ENCODE data around the gene FOXB2.
"Not testable (repeated sequence)": the region's sequence is repeated elsewhere in the genome, so short reads cannot be mapped to it uniquely, and the experiment has no call there.

Gene FOXB2

DNA sequence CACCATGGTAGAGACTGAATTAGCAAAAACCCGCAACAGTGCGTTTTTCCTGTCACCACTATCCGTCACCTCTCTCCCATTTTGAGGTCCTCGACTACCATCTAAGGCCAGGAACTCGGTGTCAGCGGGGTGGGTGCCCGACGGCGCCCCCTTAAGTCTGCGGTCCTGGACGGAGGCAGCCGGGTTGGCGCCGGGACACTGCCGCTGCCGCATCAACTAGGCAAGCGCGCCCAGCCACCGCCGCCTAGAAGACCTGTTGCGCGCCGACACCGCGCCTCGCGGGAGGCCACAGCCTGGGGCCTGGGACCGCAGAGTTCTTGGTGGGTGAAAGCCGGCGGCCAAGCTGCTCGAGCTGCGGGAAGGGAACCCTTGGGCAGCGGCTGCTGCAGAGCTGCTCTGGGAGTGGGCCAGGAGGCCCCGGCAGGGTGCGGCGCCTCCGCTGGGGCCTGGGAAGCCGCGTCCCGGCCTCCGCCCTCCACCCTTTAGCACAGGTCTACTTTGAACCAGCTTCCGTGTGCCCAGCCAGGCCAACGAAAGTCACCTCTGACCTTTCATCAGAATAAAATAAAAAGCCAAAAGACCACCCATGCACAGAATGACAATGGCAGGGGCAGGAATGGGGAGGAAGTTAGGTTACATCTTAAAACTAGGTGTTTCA, 3.5 kb downstream of the FOXB2 start:
- WGBS (ENCODE audit: insufficient coverage, insufficient read length) = no CpG with 5 or more reads among the region's 43 CpGs
- H3K27me3 ChIP-seq (ENCODE audit: control insufficient read depth, insufficient read depth, low read length) = peaks cover 47% of the 10 kb centered on the region

GRCh38 chr9:77023726-77024125, 4.3 kb downstream of the FOXB2 start:
- no CpG with 5 or more reads among the region's 10 CpGs for WGBS (ENCODE audit: insufficient coverage, insufficient read length)
- peaks cover 40% of the 10 kb centered on the region for H3K27me3 ChIP-seq (ENCODE audit: control insufficient read depth, insufficient read depth, low read length)
- H3K4me1 ChIP-seq (ENCODE audit: control insufficient read depth, insufficient read depth, low read length) = no peaks in the 10 kb centered on the region; the same call in 1 of the 2 replicates
- no peaks in the 10 kb centered on the region for H3K9me3 ChIP-seq (ENCODE audit: control insufficient read depth, insufficient read depth, low read length)
- H3K4me3 ChIP-seq (ENCODE audit: low read length) = no peak overlapping the region
- no peak for DNase-seq (ENCODE audit: low read depth, low spot score)
- no peaks in the 10 kb centered on the region for H3K36me3 ChIP-seq (ENCODE audit: control insufficient read depth, insufficient read depth, low read length)
- H3K27ac ChIP-seq (ENCODE audit: low read length) = no peak overlapping the region

More for the DNA sequence above, 3.5 kb downstream of the FOXB2 start:
- no peak for DNase-seq (ENCODE audit: low read depth, low spot score)
- peak overlapping the region; percentile 13; the same call in 1 of the 2 replicates for H3K4me3 ChIP-seq (ENCODE audit: low read length)
- no peak overlapping the region for H3K27ac ChIP-seq (ENCODE audit: low read length)
- H3K4me1 ChIP-seq (ENCODE audit: control insufficient read depth, insufficient read depth, low read length) = no peaks in the 10 kb centered on the region; the same call in 1 of the 2 replicates
- H3K9me3 ChIP-seq (ENCODE audit: control insufficient read depth, insufficient read depth, low read length) = no peaks in the 10 kb centered on the region
- no peaks in the 10 kb centered on the region for H3K36me3 ChIP-seq (ENCODE audit: control insufficient read depth, insufficient read depth, low read length)

GRCh38 chr9:77024776-77025545, 5.5 kb downstream of the FOXB2 start:
- DNase-seq (ENCODE audit: low read depth, low spot score) = no peak
- H3K36me3 ChIP-seq (ENCODE audit: control insufficient read depth, insufficient read depth, low read length) = no peaks in the 10 kb centered on the region

DNA sequence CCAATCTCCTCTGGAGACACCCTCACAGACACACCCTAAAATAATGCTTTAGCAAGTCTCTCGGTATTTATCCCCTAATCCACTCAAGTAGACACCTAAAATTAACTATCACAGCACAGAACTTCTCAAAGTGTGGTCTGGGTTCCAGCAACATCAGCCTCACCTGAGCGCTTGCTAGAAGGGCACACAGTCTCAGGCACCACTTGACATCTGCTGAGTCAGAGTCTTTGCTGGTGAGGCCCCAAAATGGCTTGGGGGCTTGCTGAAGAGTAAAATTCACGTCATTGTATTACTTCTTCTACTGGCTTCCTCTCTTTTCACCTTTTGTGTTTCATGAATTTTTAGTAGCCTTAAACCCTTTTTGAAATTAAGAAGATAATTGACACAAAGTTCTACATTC, 9.0 kb downstream of the FOXB2 start:
- Histone ChIP-seq H3K36me3 (ENCODE audit: control insufficient read depth, insufficient read depth, low read length) (no peaks in the 10 kb centered on the region), H3K27me3 (ENCODE audit: control insufficient read depth, insufficient read depth, low read length) (peaks cover 3% of the 10 kb centered on the region; the same call in 1 of the 2 replicates), H3K27ac (ENCODE audit: low read length) (no peak overlapping the region), H3K4me1 (ENCODE audit: control insufficient read depth, insufficient read depth, low read length) (no peaks in the 10 kb centered on the region), H3K9me3 (ENCODE audit: control insufficient read depth, insufficient read depth, low read length) (no peaks in the 10 kb centered on the region), H3K4me3 (ENCODE audit: low read length) (no peak overlapping the region)
- DNase-seq (ENCODE audit: low read depth, low spot score) = no peak
- no CpG with 5 or more reads among the region's 3 CpGs for WGBS (ENCODE audit: insufficient coverage, insufficient read length)

More at GRCh38 chr9:77024776-77025545, 5.5 kb downstream of the FOXB2 start:
- H3K4me1 ChIP-seq (ENCODE audit: control insufficient read depth, insufficient read depth, low read length) = no peaks in the 10 kb centered on the region; the same call in 1 of the 2 replicates
- WGBS (ENCODE audit: insufficient coverage, insufficient read length) = no CpG with 5 or more reads among the region's 3 CpGs
- H3K9me3 ChIP-seq (ENCODE audit: control insufficient read depth, insufficient read depth, low read length) = no peaks in the 10 kb centered on the region
- H3K4me3 ChIP-seq (ENCODE audit: low read length) = no peak overlapping the region
- H3K27me3 ChIP-seq (ENCODE audit: control insufficient read depth, insufficient read depth, low read length) = peaks cover 28% of the 10 kb centered on the region
- no peak overlapping the region for H3K27ac ChIP-seq (ENCODE audit: low read length)

GRCh38 chr9:77030045-77030444, 10.6 kb downstream of the FOXB2 start:
- Histone ChIP-seq H3K4me3 (ENCODE audit: low read length) (no peak overlapping the region), H3K36me3 (ENCODE audit: control insufficient read depth, insufficient read depth, low read length) (no peaks in the 10 kb centered on the region), H3K27me3 (ENCODE audit: control insufficient read depth, insufficient read depth, low read length) (peaks cover 3% of the 10 kb centered on the region; the same call in 1 of the 2 replicates), H3K4me1 (ENCODE audit: control insufficient read depth, insufficient read depth, low read length) (no peaks in the 10 kb centered on the region), H3K9me3 (ENCODE audit: control insufficient read depth, insufficient read depth, low read length) (no peaks in the 10 kb centered on the region), H3K27ac (ENCODE audit: low read length) (no peak overlapping the region)
- DNase-seq (ENCODE audit: low read depth, low spot score) = no peak
- WGBS (ENCODE audit: insufficient coverage, insufficient read length) = no CpG with 5 or more reads among the region's 2 CpGs

- WGBS (ENCODE audit: insufficient coverage, insufficient read length) = no CpG with 5 or more reads among the region's 2 CpGs
- no peak overlapping the region for H3K27ac ChIP-seq (ENCODE audit: low read length)
Observed at GRCh38 chr9:77038281-77039036, 19.0 kb downstream of the FOXB2 start.

GRCh38 chr9:77040340-77040739, 20.9 kb downstream of the FOXB2 start:
- peaks cover 1% of the 10 kb centered on the region; the same call in 1 of the 2 replicates for H3K4me1 ChIP-seq (ENCODE audit: control insufficient read depth, insufficient read depth, low read length)
- DNase-seq (ENCODE audit: low read depth, low spot score) = no peak
- no peaks in the 10 kb centered on the region; the same call in 1 of the 2 replicates for H3K27me3 ChIP-seq (ENCODE audit: control insufficient read depth, insufficient read depth, low read length)
- WGBS (ENCODE audit: insufficient coverage, insufficient read length) = no CpG with 5 or more reads among the region's 7 CpGs
- H3K9me3 ChIP-seq (ENCODE audit: control insufficient read depth, insufficient read depth, low read length) = no peaks in the 10 kb centered on the region
- no peak overlapping the region for H3K27ac ChIP-seq (ENCODE audit: low read length)
- H3K4me3 ChIP-seq (ENCODE audit: low read length) = no peak overlapping the region
- H3K36me3 ChIP-seq (ENCODE audit: control insufficient read depth, insufficient read depth, low read length) = no peaks in the 10 kb centered on the region

More at GRCh38 chr9:77038281-77039036, 19.0 kb downstream of the FOXB2 start:
- DNase-seq (ENCODE audit: low read depth, low spot score) = no peak
- Histone ChIP-seq H3K4me3 (ENCODE audit: low read length) (no peak overlapping the region), H3K9me3 (ENCODE audit: control insufficient read depth, insufficient read depth, low read length) (no peaks in the 10 kb centered on the region), H3K27me3 (ENCODE audit: control insufficient read depth, insufficient read depth, low read length) (no peaks in the 10 kb centered on the region; the same call in 1 of the 2 replicates), H3K36me3 (ENCODE audit: control insufficient read depth, insufficient read depth, low read length) (no peaks in the 10 kb centered on the region), H3K4me1 (ENCODE audit: control insufficient read depth, insufficient read depth, low read length) (peaks cover 1% of the 10 kb centered on the region; the same call in 1 of the 2 replicates)

DNA sequence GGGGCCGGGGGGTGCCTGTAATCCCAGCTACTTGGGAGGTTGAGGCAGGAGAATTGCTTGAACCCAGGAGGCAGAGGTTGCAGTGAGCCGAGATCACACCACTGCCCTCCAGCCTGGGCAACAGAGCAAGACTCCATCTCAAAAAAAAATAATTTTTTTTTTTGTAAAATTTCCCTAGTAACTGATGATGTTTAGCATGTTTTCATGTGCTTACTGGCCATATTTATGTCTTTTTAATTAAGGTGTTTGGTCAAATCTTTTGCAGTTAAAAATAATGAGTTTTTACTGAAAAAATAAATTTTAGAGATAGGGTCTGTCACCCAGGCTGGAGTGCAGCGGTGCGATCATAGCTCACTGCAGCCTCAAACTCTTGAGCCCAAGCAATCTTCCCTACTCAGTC, 24.3 kb downstream of the FOXB2 start:
- H3K4me1 ChIP-seq (ENCODE audit: control insufficient read depth, insufficient read depth, low read length); H3K9me3 ChIP-seq (ENCODE audit: control insufficient read depth, insufficient read depth, low read length); H3K4me3 ChIP-seq (ENCODE audit: low read length); H3K27me3 ChIP-seq (ENCODE audit: control insufficient read depth, insufficient read depth, low read length); H3K27ac ChIP-seq (ENCODE audit: low read length); H3K36me3 ChIP-seq (ENCODE audit: control insufficient read depth, insufficient read depth, low read length); DNase-seq (ENCODE audit: low read depth, low spot score): not testable (repeated sequence)
- WGBS (ENCODE audit: insufficient coverage, insufficient read length) = no CpG with 5 or more reads among the region's 4 CpGs

DNA sequence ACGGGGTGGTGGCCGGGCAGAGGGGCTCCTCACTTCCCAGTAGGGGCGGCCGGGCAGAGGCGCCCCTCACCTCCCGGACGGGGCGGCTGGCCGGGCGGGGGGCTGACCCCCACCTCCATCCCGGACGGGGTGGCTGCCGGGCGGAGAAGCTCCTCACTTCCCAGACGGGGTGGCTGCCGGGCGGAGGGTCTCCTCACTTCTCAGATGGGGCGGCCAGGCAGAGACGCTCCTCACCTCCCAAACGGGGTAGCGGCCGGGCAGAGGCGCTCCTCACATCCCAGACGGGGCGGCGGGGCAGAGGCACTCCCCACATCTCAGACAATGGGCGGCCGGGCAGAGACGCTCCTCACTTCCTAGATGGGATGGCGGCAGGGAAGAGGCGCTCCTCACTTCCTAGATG, 41.2 kb downstream of the FOXB2 start:
- not testable (repeated sequence) for H3K9me3 ChIP-seq (ENCODE audit: control insufficient read depth, insufficient read depth, low read length); H3K36me3 ChIP-seq (ENCODE audit: control insufficient read depth, insufficient read depth, low read length); H3K4me3 ChIP-seq (ENCODE audit: low read length); H3K4me1 ChIP-seq (ENCODE audit: control insufficient read depth, insufficient read depth, low read length); H3K27me3 ChIP-seq (ENCODE audit: control insufficient read depth, insufficient read depth, low read length); DNase-seq (ENCODE audit: low read depth, low spot score); H3K27ac ChIP-seq (ENCODE audit: low read length)
- WGBS (ENCODE audit: insufficient coverage, insufficient read length) = no CpG with 5 or more reads among the region's 31 CpGs

DNA sequence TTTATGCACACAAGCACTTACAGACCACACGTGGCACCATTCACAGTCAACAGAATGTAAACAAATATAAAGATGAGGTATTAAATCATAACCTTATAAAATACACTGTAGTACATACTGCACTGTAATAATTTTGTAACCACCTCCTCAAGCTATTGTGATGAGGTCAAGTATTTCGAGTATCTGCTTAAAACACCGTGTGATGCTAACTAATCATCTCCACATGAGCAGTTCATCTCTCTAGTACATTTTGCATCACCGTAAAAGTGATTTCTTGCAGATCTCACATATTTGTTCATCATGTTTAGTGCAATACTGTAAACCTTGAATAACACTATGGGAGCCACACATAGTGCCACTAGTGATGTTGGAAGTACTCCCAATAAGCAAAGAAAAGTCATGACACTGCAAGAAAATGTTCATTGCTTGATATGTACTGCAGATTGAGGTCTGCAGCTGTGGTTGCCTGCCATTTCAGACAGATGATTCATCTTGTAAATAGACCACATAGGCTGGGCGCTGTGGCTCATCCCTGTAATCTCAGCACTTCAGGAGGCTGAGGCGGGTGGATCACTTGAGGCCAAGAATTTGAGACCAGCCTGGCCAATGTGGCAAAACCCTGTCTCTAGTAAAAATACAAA, 44.3 kb downstream of the FOXB2 start:
- no peak overlapping the region for H3K4me3 ChIP-seq (ENCODE audit: low read length)
- no peaks in the 10 kb centered on the region for H3K9me3 ChIP-seq (ENCODE audit: control insufficient read depth, insufficient read depth, low read length)
- H3K4me1 ChIP-seq (ENCODE audit: control insufficient read depth, insufficient read depth, low read length) = no peaks in the 10 kb centered on the region
- H3K27me3 ChIP-seq (ENCODE audit: control insufficient read depth, insufficient read depth, low read length) = no peaks in the 10 kb centered on the region
- WGBS (ENCODE audit: insufficient coverage, insufficient read length) = no CpG with 5 or more reads among the region's 6 CpGs
- no peaks in the 10 kb centered on the region for H3K36me3 ChIP-seq (ENCODE audit: control insufficient read depth, insufficient read depth, low read length)
- DNase-seq (ENCODE audit: low read depth, low spot score) = no peak
- H3K27ac ChIP-seq (ENCODE audit: low read length) = no peak overlapping the region

All from iPS DF 6.9 (cell line).